ENCODE results near the gene BCAS3. TPM values are rescaled to one million over a fixed set of nuclear protein-coding genes. Genes with fewer than 3 reads are reported as not detected.

Gene BCAS3
- total RNA-seq, 1 experiment from 2014 or later: 26.3 TPM

DNA sequence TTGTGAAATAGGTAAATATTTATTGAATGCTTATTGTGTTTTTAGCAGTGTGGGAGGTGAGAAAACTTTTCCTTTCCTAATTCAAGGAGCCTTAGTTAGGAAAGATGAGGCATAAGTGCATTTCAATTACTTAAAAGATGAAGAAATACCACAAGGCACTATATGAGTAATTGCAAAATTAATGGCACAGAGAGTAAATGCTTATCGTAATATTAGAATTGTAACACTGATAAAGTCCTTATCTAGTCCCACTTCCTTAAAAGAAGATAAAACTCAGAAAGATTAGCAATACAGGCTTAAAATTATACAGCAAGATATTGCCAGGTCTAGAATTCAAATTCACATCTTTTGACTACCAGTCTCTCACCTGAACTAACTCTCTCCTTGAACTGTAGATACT, 489.4 kb downstream of the BCAS3 start:
- Histone ChIP-seq H3K79me2 (ENCODE audit: insufficient read depth, low read length) (no peaks in the 10 kb centered on the region), H3K4me3 (replicated peaks in 1 of 2; ENCODE audit: low read depth in 1 of 2, low read length in 2 of 2) (no peak overlapping the region), H4K20me1 (ENCODE audit: insufficient read depth) (no peaks in the 10 kb centered on the region), H2AFZ (ENCODE audit: low read depth, low read length, poor library complexity, severe bottlenecking) (no peak overlapping the region), H3K27me3 (ENCODE audit: insufficient read depth, low read length) (no peaks in the 10 kb centered on the region), H3K4me1 (ENCODE audit: control insufficient read depth in 1 of 2, insufficient read depth in 2 of 2, low read length in 2 of 2) (no peaks in the 10 kb centered on the region), H3K9me2 (ENCODE audit: insufficient read depth) (no peaks in the 10 kb centered on the region), H3K36me3 (ENCODE audit: control insufficient read depth in 1 of 2, insufficient read depth in 2 of 2, low read length in 2 of 2) (no peaks in the 10 kb centered on the region), H3K9me3 (ENCODE audit: control insufficient read depth in 1 of 2, insufficient read depth in 1 of 2, low read depth in 1 of 2, low read length in 2 of 2) (no peaks in the 10 kb centered on the region), H3K9ac (ENCODE audit: low read length) (no peak overlapping the region), H3K4me2 (ENCODE audit: low read length) (no peak overlapping the region), H3K27ac (ENCODE audit: low read depth, low read length) (no peak overlapping the region)
- BruUV-seq (replicated peaks): no TSS peak
- POLR2A ChIA-PET: no interaction called here
- CTCF ChIA-PET: no interaction called here
- intact Hi-C loops (cut with micrococcal nuclease): no loop called here
- DNase-seq (ENCODE audit: low read depth, low spot score): no peak
- ATAC-seq: no peak
- RAD21 ChIA-PET (ENCODE audit: low non-redundant PET in 1 of 2, low total read pairs in 2 of 2, uncharacterized antibody in 2 of 2, unreplicated experiment in 2 of 2): no interaction called here
- TF ChIP-seq JUND (IDR thresholded peaks at IDR 0.05) (no peak), SRF (IDR thresholded peaks at IDR 0.05; ENCODE audit: low read depth) (no peak), ZNF274 (IDR thresholded peaks at IDR 0.05; ENCODE audit: low read depth, low read length) (no peak), TCF7L2 (IDR thresholded peaks at IDR 0.05; ENCODE audit: borderline replicate concordance, extremely low read depth, insufficient read depth, insufficient read length) (no peak), POLR2AphosphoS5 (IDR thresholded peaks at IDR 0.05; ENCODE audit: low read depth, low read length) (no peak), CBX3 (IDR thresholded peaks at IDR 0.05; ENCODE audit: low read depth) (no peak), RAD21 (IDR thresholded peaks at IDR 0.05; ENCODE audit: low read depth) (no peak), REST (IDR thresholded peaks at IDR 0.05; ENCODE audit: low read depth) (no peak), SIN3A (IDR thresholded peaks at IDR 0.05; ENCODE audit: low read depth) (no peak), SP1 (IDR thresholded peaks at IDR 0.05; ENCODE audit: low read depth) (no peak), ATF3 (IDR thresholded peaks at IDR 0.05) (no peak), EGR1 (IDR thresholded peaks at IDR 0.05; ENCODE audit: low read depth) (no peak), EZH2phosphoT487 (IDR thresholded peaks at IDR 0.05; ENCODE audit: borderline replicate concordance) (no peak), POLR2A (IDR thresholded peaks at IDR 0.05; ENCODE audit: borderline replicate concordance, extremely low read depth, insufficient read depth, insufficient read length) (no peak), CEBPB (IDR thresholded peaks at IDR 0.05; ENCODE audit: low read depth) (no peak), ZBTB33 (IDR thresholded peaks at IDR 0.05; ENCODE audit: extremely low read depth, insufficient replicate concordance, low read length) (no peak), FOSL1 (IDR thresholded peaks at IDR 0.05; ENCODE audit: low read depth) (no peak)
- TF ChIP-seq, protein P1, sequence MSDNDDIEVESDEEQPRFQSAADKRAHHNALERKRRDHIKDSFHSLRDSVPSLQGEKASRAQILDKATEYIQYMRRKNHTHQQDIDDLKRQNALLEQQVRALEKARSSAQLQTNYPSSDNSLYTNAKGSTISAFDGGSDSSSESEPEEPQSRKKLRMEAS (IDR thresholded peaks at IDR 0.05): no peak

Data from HCT116 (cell line).